NCI-H460 (cell line): Measurements from ENCODE around the gene CDH13. TPM values are rescaled to one million over a fixed set of nuclear protein-coding genes. Genes with fewer than 3 reads are reported as not detected.

ENCODE experiments used
- small RNA-seq, 2 experiments: library from RNA; depleted of rRNA; stranded (forward); fragments of <200 nt; gene quantifications; one replicate each; pipeline ENCODE3, GENCODE V24; 2014
- total RNA-seq: library from RNA; depleted of rRNA; stranded (reverse); fragments of >200 nt; shearing (Covaris generic); gene quantifications from 2 replicates; pipeline ENCODE4 v1.2.3, GENCODE V29; 2014

The CDH13 gene
- total RNA-seq, 1 experiment from 2014 or later, result 123 TPM

Small RNA genes within 50 kb of the gene (small RNA-seq; reads per million reads assigned to genes)
- gene AC099506.2, result 0 reads per million in 2 experiments
- 0 reads per million in 2 experiments for gene MIR3182
- 0 reads per million in 2 experiments for gene MIR8058
